HEK293 (cell line): ENCODE measurements around the gene ABHD15.
A peak's percentile ranks its signal among the peaks of the same experiment; 100 is the strongest.

Source experiments
- CTCF ChIA-PET: fragments of 350-600 bp; formaldehyde crosslinking; extraction: SDS; loops from one replicate; lab custom pipeline; 2021; ENCODE audit warnings: antibody characterized with exemption; lab: Yijun Ruan, JAX
- POLR2A ChIA-PET: fragments of 300-600 bp; formaldehyde crosslinking; extraction: SDS; loops from one replicate; lab custom pipeline; 2020; ENCODE audit warnings: antibody characterized with exemption, inconsistent platforms; lab: Yijun Ruan, JAX
- H3K27ac ChIP-seq: fragments of 200-500 bp; sonication (Bioruptor generic); 2 replicates; pipeline ENCODE4 v1.5.1; 2014; ENCODE audit warnings: low read depth, low read length, control low read depth, inconsistent platforms; ENCODE audit errors: extremely low read depth
- H3K36me3 ChIP-seq, 2 experiments: fragments of 200-500 bp in 1 of 2; sonication (Bioruptor generic) in 1 of 2; 1 replicate in 1 of 2; 2 replicates in 1 of 2; pipeline ENCODE4 v1.5.1; 2014 to 2017; ENCODE audit warnings: inconsistent platforms in 2 of 2, low read length in 2 of 2; ENCODE audit not compliant: control insufficient read depth in 2 of 2, insufficient read depth in 1 of 2
- H3K4me1 ChIP-seq: fragments of 200-500 bp; sonication (Bioruptor generic); 2 replicates; pipeline ENCODE4 v1.5.1; 2014; ENCODE audit warnings: mild to moderate bottlenecking, low read length, inconsistent platforms; ENCODE audit not compliant: control insufficient read depth, insufficient read depth
- H3K4me3 ChIP-seq: 2 replicates; pipeline ENCODE4 v1.5.1; 2011; ENCODE audit warnings: low read depth, mild to moderate bottlenecking, control low read depth, low read length, moderate library complexity
- H3K9me3 ChIP-seq: fragments of 200-500 bp; sonication (Bioruptor generic); 2 replicates; pipeline ENCODE4 v1.5.1; 2014; ENCODE audit warnings: low read depth, low read length, inconsistent platforms; ENCODE audit not compliant: control insufficient read depth, insufficient read depth
- KLF7 ChIP-seq: fragments of 450-650 bp; formaldehyde crosslinking; IDR thresholded peaks from 2 replicates; pipeline ENCODE4 v1.5.1; 2016; ENCODE audit warnings: missing biosample characterization, missing genetic modification characterization, borderline replicate concordance
- PRDM1 ChIP-seq: fragments of 450-650 bp; formaldehyde crosslinking; IDR thresholded peaks from 2 replicates; pipeline ENCODE4; 2016; ENCODE audit warnings: missing biosample characterization, missing genetic modification characterization
- SCRT2 ChIP-seq: fragments of 450-650 bp; formaldehyde crosslinking; IDR thresholded peaks from 2 replicates; pipeline ENCODE4 v1.5.1; 2016; ENCODE audit warnings: missing biosample characterization, missing genetic modification characterization
- TCF7L2 ChIP-seq: IDR thresholded peaks from 2 replicates; pipeline ENCODE4 v1.6.1; 2011; ENCODE audit warnings: low read depth, mild to moderate bottlenecking, inconsistent platforms, low read length, moderate library complexity, borderline replicate concordance
- ZBTB21 ChIP-seq: fragments of 450-650 bp; formaldehyde crosslinking; IDR thresholded peaks from 2 replicates; pipeline ENCODE4 v1.5.1; 2017; ENCODE audit warnings: missing biosample characterization, missing genetic modification characterization
- ZBTB7A ChIP-seq: fragments of 450-650 bp; formaldehyde crosslinking; IDR thresholded peaks from 2 replicates; pipeline ENCODE4 v1.5.1; 2016; ENCODE audit warnings: low read depth, missing biosample characterization, missing genetic modification characterization
- ZNF138 ChIP-seq: fragments of 450-650 bp; formaldehyde crosslinking; IDR thresholded peaks from 2 replicates; pipeline ENCODE4 v1.5.1; 2016; ENCODE audit warnings: missing biosample characterization, missing genetic modification characterization, borderline replicate concordance
- ZNF292 ChIP-seq: fragments of 450-650 bp; formaldehyde crosslinking; IDR thresholded peaks from 2 replicates; pipeline ENCODE4 v1.5.1; 2016; ENCODE audit warnings: low read depth, missing biosample characterization, missing genetic modification characterization, borderline replicate concordance
- ZNF510 ChIP-seq: fragments of 450-650 bp; formaldehyde crosslinking; IDR thresholded peaks from 2 replicates; pipeline ENCODE4 v1.5.1; 2018; ENCODE audit warnings: mild to moderate bottlenecking, missing genetic modification characterization, missing biosample characterization; ENCODE audit not compliant: insufficient replicate concordance
- ZNF514 ChIP-seq: fragments of 450-650 bp; formaldehyde crosslinking; IDR thresholded peaks from 2 replicates; pipeline ENCODE4 v1.5.1; 2016; ENCODE audit warnings: missing biosample characterization, missing genetic modification characterization
- ZNF530 ChIP-seq: fragments of 450-650 bp; formaldehyde crosslinking; IDR thresholded peaks from 2 replicates; pipeline ENCODE4 v1.5.1; 2016; ENCODE audit warnings: low read depth, missing biosample characterization, missing genetic modification characterization
- ZNF585B ChIP-seq: fragments of 450-650 bp; formaldehyde crosslinking; IDR thresholded peaks from 2 replicates; pipeline ENCODE4 v1.5.1; 2016; ENCODE audit warnings: missing biosample characterization, missing genetic modification characterization
- ZNF658 ChIP-seq: fragments of 450-650 bp; formaldehyde crosslinking; IDR thresholded peaks from 2 replicates; pipeline ENCODE4; 2016; ENCODE audit warnings: missing biosample characterization, missing genetic modification characterization
- ZNF747 ChIP-seq: fragments of 450-650 bp; formaldehyde crosslinking; IDR thresholded peaks from 2 replicates; pipeline ENCODE4 v1.5.1; 2016; ENCODE audit warnings: missing biosample characterization, missing genetic modification characterization
- ZSCAN16 ChIP-seq: fragments of 450-650 bp; formaldehyde crosslinking; IDR thresholded peaks from 2 replicates; pipeline ENCODE4 v1.5.1; 2016; ENCODE audit warnings: missing biosample characterization, missing genetic modification characterization
- ZSCAN30 ChIP-seq: fragments of 450-650 bp; IDR thresholded peaks from 2 replicates; pipeline ENCODE4 v1.5.1; 2018; ENCODE audit warnings: missing biosample characterization, mild to moderate bottlenecking, missing genetic modification characterization, moderate library complexity
- TF ChIP-seq, protein P1 (sequence below): fragments of 450-650 bp; formaldehyde crosslinking; IDR thresholded peaks from 2 replicates; pipeline ENCODE4 v1.5.1; 2017; ENCODE audit warnings: missing biosample characterization, missing genetic modification characterization
- TF ChIP-seq, protein P2 (sequence below): fragments of 450-650 bp; formaldehyde crosslinking; optimal IDR thresholded peaks from 2 replicates; pipeline ENCODE3; 2016; ENCODE audit warnings: missing biosample characterization, mild to moderate bottlenecking, missing genetic modification characterization
- TF ChIP-seq, protein P3 (sequence below): fragments of 450-650 bp; IDR thresholded peaks from 2 replicates; pipeline ENCODE4 v1.5.1; 2018; ENCODE audit warnings: missing biosample characterization, mild to moderate bottlenecking, missing genetic modification characterization
- TF ChIP-seq, protein P4 (sequence below): fragments of 450-650 bp; formaldehyde crosslinking; IDR thresholded peaks from 2 replicates; pipeline ENCODE4 v1.5.1; 2017; ENCODE audit warnings: missing biosample characterization, missing genetic modification characterization

The ABHD15 gene

DNA sequence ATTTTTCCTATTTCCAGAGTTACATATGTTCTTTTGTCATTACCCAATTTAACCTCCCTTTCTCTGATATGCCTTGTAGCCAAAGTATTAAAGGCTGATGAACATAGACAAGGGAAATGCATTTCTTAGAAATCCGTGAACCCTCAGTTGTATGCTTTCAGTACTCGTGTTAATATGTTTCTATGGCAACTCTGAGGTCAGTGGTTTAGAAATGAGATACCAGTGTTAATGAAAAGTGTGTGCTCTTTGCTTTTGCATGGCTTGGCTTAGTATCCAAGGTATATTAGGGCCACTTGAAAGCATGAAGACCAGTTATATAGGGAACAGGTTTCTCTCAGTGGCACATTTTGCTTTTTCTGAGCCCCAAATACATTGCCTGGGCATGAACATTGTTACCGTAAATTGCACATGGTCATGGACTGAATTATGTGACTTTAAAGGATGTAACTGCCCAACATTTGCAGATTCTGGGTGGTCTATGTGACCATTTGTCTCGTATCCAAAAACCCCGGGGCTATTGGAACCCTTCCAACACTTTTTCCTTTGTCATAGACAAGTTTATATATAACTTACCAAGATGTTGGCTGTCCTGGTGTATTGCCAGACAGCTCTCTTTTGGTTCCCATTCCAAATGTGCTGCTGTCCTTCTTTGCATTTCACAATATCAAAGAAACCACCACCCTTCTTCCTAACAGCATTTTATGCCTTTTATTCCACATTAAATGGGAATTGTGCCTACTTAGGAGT is 17.5 kb downstream of the ABHD15 start:
- Histone ChIP-seq H3K9me3 (no peaks in the 10 kb centered on the region), H3K4me3 (no peak overlapping the region), H3K27ac (no peak overlapping the region), H3K4me1 (peaks cover 13% of the 10 kb centered on the region), H3K36me3 (peaks cover 3 to 5% of the 10 kb centered on the region in 2 experiments; a peak in 2 of 3 replicates)
- ChIA-PET CTCF (interaction anchor here (0.7 to 2.2 kb wide), 5 partner anchors 13 to 470 kb away, joined by 3 to 15 read pairs (median 9); no protein-coding TSS in a partner anchor), POLR2A (interaction anchor here (1.1 kb wide), 1 partner anchor 12 kb away, joined by 4 read pairs; no protein-coding TSS in a partner anchor)
- TF ChIP-seq ZNF138 (tag by site-specific recombination) = no peak
- TF ChIP-seq, protein P1, sequence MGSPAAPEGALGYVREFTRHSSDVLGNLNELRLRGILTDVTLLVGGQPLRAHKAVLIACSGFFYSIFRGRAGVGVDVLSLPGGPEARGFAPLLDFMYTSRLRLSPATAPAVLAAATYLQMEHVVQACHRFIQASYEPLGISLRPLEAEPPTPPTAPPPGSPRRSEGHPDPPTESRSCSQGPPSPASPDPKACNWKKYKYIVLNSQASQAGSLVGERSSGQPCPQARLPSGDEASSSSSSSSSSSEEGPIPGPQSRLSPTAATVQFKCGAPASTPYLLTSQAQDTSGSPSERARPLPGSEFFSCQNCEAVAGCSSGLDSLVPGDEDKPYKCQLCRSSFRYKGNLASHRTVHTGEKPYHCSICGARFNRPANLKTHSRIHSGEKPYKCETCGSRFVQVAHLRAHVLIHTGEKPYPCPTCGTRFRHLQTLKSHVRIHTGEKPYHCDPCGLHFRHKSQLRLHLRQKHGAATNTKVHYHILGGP (tag by site-specific recombination) = 0 out of 2 replicates have a peak, but pooled peaks have one; percentile 36

DNA sequence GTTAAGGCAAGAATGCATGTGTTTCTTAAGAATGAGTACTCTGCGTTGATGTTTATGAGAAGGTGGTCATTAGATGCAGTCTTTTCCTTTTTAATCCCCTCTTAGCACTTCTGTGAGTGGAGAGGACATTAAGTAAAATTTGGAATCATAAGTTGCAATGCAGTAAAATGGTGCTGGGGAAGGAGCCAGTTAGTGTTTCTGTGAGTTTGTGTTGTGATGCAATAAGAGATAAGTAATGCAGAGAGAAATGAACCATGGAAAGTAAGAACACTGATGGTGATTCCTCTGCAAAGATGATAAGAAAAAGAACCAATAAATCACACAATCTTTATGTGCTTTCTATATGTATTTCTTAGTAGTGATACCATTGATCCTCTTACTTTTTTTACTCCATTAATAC is 20.0 kb downstream of the ABHD15 start:
- TF ChIP-seq ZSCAN16 (tag by site-specific recombination) = no peak
- TF ChIP-seq, protein P2, sequence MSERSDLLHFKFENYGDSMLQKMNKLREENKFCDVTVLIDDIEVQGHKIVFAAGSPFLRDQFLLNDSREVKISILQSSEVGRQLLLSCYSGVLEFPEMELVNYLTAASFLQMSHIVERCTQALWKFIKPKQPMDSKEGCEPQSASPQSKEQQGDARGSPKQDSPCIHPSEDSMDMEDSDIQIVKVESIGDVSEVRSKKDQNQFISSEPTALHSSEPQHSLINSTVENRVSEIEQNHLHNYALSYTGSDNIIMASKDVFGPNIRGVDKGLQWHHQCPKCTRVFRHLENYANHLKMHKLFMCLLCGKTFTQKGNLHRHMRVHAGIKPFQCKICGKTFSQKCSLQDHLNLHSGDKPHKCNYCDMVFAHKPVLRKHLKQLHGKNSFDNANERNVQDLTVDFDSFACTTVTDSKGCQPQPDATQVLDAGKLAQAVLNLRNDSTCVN (tag by site-specific recombination) = no peak
- TF ChIP-seq ZNF530 (tag by site-specific recombination) = no peak
- no peak for TF ChIP-seq ZBTB7A (tag by site-specific recombination)
- no peak for TF ChIP-seq ZNF747 (tag by site-specific recombination)
- TF ChIP-seq ZNF510 (tag by site-specific recombination) = no peak
- TF ChIP-seq ZNF514 (tag by site-specific recombination) = no peak
- TF ChIP-seq, protein P3, sequence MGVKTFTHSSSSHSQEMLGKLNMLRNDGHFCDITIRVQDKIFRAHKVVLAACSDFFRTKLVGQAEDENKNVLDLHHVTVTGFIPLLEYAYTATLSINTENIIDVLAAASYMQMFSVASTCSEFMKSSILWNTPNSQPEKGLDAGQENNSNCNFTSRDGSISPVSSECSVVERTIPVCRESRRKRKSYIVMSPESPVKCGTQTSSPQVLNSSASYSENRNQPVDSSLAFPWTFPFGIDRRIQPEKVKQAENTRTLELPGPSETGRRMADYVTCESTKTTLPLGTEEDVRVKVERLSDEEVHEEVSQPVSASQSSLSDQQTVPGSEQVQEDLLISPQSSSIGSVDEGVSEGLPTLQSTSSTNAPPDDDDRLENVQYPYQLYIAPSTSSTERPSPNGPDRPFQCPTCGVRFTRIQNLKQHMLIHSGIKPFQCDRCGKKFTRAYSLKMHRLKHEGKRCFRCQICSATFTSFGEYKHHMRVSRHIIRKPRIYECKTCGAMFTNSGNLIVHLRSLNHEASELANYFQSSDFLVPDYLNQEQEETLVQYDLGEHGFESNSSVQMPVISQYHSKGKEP = peak; percentile 75
- TF ChIP-seq SCRT2 (tag by site-specific recombination) = no peak
- no peak for TF ChIP-seq KLF7 (tag by site-specific recombination)
- no peak for TF ChIP-seq ZNF292
- no peak for TF ChIP-seq ZNF585B (tag by site-specific recombination)
- TF ChIP-seq ZSCAN30 (tag by site-specific recombination) = 0 out of 2 replicates have a peak, but pooled peaks have one; percentile 13
- no peak for TF ChIP-seq TCF7L2
- TF ChIP-seq ZBTB21 (tag by site-specific recombination) = no peak
- TF ChIP-seq, protein P4, sequence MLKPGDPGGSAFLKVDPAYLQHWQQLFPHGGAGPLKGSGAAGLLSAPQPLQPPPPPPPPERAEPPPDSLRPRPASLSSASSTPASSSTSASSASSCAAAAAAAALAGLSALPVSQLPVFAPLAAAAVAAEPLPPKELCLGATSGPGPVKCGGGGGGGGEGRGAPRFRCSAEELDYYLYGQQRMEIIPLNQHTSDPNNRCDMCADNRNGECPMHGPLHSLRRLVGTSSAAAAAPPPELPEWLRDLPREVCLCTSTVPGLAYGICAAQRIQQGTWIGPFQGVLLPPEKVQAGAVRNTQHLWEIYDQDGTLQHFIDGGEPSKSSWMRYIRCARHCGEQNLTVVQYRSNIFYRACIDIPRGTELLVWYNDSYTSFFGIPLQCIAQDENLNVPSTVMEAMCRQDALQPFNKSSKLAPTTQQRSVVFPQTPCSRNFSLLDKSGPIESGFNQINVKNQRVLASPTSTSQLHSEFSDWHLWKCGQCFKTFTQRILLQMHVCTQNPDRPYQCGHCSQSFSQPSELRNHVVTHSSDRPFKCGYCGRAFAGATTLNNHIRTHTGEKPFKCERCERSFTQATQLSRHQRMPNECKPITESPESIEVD (tag by site-specific recombination) = peak; percentile 25; the same call in 1 of the 2 replicates
- peak; percentile 38; the same call in 1 of the 2 replicates for TF ChIP-seq PRDM1
- no peak for TF ChIP-seq ZNF658 (tag by site-specific recombination)
- Histone ChIP-seq H3K36me3 (peaks cover 25 to 27% of the 10 kb centered on the region in 2 experiments), H3K27ac (no peak overlapping the region), H3K4me1 (peaks cover 13% of the 10 kb centered on the region), H3K4me3 (no peak overlapping the region), H3K9me3 (no peaks in the 10 kb centered on the region)
- ChIA-PET POLR2A (interaction anchor here (1.3 kb wide), 1 partner anchor 22 kb away, joined by 3 read pairs; no protein-coding TSS in a partner anchor), CTCF (interaction anchor here (2.2 kb wide), 1 partner anchor 177 kb away, joined by 9 read pairs; no protein-coding TSS in a partner anchor)
